ENCODE results near the gene ING2.

DNA sequence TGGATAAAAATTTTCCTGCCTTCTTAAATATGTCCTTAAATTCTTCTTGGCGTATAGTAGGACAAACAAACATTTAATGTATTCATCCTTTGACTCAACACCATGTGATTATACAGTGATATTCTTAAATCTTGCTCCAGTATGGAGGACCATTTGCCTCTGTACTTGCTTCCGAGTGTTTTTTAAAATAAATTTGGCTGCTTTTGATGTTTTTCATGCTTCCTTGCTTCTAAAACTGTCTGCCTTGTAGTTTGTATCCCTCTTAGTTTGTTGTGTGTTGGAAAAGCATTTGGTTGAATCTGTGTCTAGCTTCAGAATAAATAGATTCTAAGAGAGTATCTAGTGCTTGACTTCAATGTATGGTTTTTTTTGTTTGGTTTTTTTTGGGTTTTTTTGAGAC lies 12.3 kb downstream of the ING2 start:
- TF ChIP-seq, protein P1, sequence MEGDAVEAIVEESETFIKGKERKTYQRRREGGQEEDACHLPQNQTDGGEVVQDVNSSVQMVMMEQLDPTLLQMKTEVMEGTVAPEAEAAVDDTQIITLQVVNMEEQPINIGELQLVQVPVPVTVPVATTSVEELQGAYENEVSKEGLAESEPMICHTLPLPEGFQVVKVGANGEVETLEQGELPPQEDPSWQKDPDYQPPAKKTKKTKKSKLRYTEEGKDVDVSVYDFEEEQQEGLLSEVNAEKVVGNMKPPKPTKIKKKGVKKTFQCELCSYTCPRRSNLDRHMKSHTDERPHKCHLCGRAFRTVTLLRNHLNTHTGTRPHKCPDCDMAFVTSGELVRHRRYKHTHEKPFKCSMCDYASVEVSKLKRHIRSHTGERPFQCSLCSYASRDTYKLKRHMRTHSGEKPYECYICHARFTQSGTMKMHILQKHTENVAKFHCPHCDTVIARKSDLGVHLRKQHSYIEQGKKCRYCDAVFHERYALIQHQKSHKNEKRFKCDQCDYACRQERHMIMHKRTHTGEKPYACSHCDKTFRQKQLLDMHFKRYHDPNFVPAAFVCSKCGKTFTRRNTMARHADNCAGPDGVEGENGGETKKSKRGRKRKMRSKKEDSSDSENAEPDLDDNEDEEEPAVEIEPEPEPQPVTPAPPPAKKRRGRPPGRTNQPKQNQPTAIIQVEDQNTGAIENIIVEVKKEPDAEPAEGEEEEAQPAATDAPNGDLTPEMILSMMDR (IDR thresholded peaks at IDR 0.05), result no peak
- no peak for TF ChIP-seq POLR2A (IDR thresholded peaks at IDR 0.05)

Data from testis (tissue), 2 donors.